Stimulated activated CD8-positive, alpha-beta memory T cell treated with anti-CD3 and anti-CD28 coated beads, Interleukin-7, amount 100 ng/mL, for 1 hour (primary cell): ENCODE data around the gene PLS3.

Experiments
- DNase-seq, 2 donors: peaks; one replicate each; pipeline ENCODE4 v3.0.0-alpha.2; 2020; ENCODE audit warnings: low read depth in 2 of 2

The PLS3 gene

GRCh38 chrX:115693476-115693875, 132.5 kb downstream of the PLS3 start:
- no peak for DNase-seq

GRCh38 chrX:115694028-115694427, 133.1 kb downstream of the PLS3 start:
- no peak for DNase-seq

- no peak for DNase-seq
These were observed 135.1 kb downstream of the PLS3 start for GRCh38 chrX:115696039-115696438.

GRCh38 chrX:115696939-115697338, 136.0 kb downstream of the PLS3 start:
- no peak for DNase-seq

- DNase-seq, result no peak
These were observed 136.8 kb downstream of the PLS3 start for GRCh38 chrX:115697806-115698205.
